Progenitor cell of endocrine pancreas (in vitro differentiated cells): ENCODE measurements around the gene GRIN2A. TPM values are rescaled to one million over a fixed set of nuclear protein-coding genes. Genes with fewer than 3 reads are reported as not detected.

Experiments
- DNase-seq: peaks from one replicate; pipeline ENCODE4 v3.0.0; 2021; ENCODE audit warnings: low spot score; ENCODE audit not compliant: unreplicated experiment
- H3K27ac Mint-ChIP-seq: 2 replicates; pipeline ENCODE4 v1.8.0; 2021; ENCODE audit warnings: mild to moderate bottlenecking, moderate library complexity, mixed read lengths
- H3K27me3 Mint-ChIP-seq: 2 replicates; pipeline ENCODE4 v1.8.0; 2021; ENCODE audit warnings: mixed read lengths
- H3K36me3 Mint-ChIP-seq: 2 replicates; pipeline ENCODE4 v1.8.0; 2022; ENCODE audit warnings: mixed read lengths; ENCODE audit not compliant: insufficient read depth
- H3K4me1 Mint-ChIP-seq: 2 replicates; pipeline ENCODE4 v1.8.0; 2021; ENCODE audit warnings: low read depth, mixed read lengths
- H3K4me3 Mint-ChIP-seq: 2 replicates; pipeline ENCODE4 v1.8.0; 2021; ENCODE audit warnings: low read depth, mild to moderate bottlenecking, moderate library complexity, mixed read lengths
- H3K9me3 Mint-ChIP-seq: 2 replicates; pipeline ENCODE4 v1.8.0; 2021; ENCODE audit warnings: low read depth, mixed read lengths
- CTCF ChIP-seq: fragments of 200-600 bp; sonication (generic); IDR thresholded peaks from one replicate; pipeline ENCODE4 v1.5.0; 2021; ENCODE audit warnings: antibody characterized with exemption, mild to moderate bottlenecking; ENCODE audit not compliant: unreplicated experiment
- total RNA-seq: library from RNA; stranded (reverse); gene quantifications from 2 replicates; pipeline ENCODE4 v1.2.1, GENCODE V29; 2021

The GRIN2A gene
- total RNA-seq, 1 donor from 2014 or later, result 1.7 TPM

DNA sequence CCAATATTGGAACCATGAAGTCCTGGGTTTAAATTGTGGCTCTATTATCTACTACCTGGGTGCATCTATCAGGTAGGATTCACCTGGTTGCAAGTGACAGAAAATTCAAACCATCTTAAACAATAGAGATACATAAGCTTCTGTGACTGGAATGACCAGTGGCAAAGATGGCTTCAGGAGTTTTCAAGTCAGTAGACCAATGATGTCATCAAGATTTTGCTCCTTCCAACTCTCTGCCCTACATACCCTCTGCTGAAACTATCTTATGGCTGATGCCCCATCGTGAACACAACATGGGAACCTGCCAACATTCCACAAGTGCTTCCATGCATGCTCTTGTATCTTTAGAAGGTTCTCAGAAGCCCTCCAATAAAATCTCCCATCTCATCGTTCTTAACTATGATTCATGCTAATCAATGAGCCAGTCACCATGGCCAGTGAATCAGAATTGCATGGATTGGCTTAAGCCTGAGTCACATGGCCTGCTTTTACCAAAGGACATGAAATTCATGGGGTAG lies 180.9 kb downstream of the GRIN2A start:
- H3K27me3 Mint-ChIP-seq, result no peaks in the 10 kb centered on the region
- no peak overlapping the region for H3K4me3 Mint-ChIP-seq
- peaks cover 4% of the 10 kb centered on the region for H3K9me3 Mint-ChIP-seq
- H3K36me3 Mint-ChIP-seq, result no peaks in the 10 kb centered on the region
- DNase-seq, result no peak
- H3K27ac Mint-ChIP-seq, result no peak overlapping the region
- H3K4me1 Mint-ChIP-seq, result no peaks in the 10 kb centered on the region
- TF ChIP-seq CTCF, result no peak

DNA sequence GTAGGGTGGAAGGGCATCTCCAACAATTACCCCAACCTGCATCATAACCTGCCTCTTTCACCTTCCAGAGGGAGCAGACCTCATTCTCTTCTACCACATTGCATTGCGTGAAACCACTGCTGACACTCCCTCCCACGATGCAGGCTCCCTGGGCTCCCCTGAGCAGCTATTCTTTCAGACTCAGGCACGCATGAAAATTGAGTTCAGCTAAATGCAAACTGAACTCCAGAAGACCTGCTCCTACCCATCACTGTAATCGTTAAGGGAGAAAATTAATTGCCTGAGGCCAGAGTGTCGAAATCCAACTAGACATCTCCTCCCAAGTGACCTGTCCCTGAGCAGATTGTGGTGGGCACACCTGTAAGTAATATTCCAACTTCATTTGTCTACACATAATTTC lies 186.0 kb downstream of the GRIN2A start:
- Mint-ChIP-seq H3K27ac (no peak overlapping the region), H3K4me1 (no peaks in the 10 kb centered on the region), H3K9me3 (no peaks in the 10 kb centered on the region), H3K27me3 (peaks cover 3% of the 10 kb centered on the region), H3K36me3 (no peaks in the 10 kb centered on the region), H3K4me3 (no peak overlapping the region)
- TF ChIP-seq CTCF, result no peak
- no peak for DNase-seq

- Mint-ChIP-seq H3K27me3 (peaks cover 3% of the 10 kb centered on the region), H3K36me3 (no peaks in the 10 kb centered on the region)
- no peak for DNase-seq
Observed at GRCh38 chr16:9992441-9992840, 189.8 kb downstream of the GRIN2A start.

DNA sequence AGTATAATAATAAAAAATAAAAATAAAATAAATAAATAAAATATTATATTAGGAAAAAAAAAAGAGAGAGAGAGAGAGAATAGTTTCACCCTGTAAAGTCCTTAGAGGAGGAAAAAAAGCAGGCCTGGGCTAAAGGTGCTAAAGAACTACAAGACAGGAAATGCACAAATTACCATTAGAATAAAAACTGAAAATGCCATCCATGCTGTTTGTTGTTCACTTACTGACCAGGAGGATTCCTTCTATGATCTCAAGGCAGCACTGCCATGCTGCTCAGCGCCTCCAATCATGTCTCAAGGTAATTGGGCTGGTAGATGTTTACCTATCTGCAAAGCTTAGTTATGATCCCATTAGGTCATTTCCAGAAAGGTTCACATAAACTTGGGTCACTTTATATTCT lies 201.2 kb downstream of the GRIN2A start:
- DNase-seq, result no peak
- Mint-ChIP-seq H3K4me3 (no peak overlapping the region), H3K27ac (no peak overlapping the region), H3K4me1 (peaks cover 3% of the 10 kb centered on the region), H3K27me3 (peaks cover 10% of the 10 kb centered on the region), H3K36me3 (no peaks in the 10 kb centered on the region), H3K9me3 (no peaks in the 10 kb centered on the region)
- no peak for TF ChIP-seq CTCF

More at GRCh38 chr16:9992441-9992840, 189.8 kb downstream of the GRIN2A start:
- Mint-ChIP-seq H3K4me1 (no peaks in the 10 kb centered on the region), H3K27ac (no peak overlapping the region), H3K4me3 (no peak overlapping the region), H3K9me3 (peaks cover 13% of the 10 kb centered on the region)
- no peak for TF ChIP-seq CTCF

DNA sequence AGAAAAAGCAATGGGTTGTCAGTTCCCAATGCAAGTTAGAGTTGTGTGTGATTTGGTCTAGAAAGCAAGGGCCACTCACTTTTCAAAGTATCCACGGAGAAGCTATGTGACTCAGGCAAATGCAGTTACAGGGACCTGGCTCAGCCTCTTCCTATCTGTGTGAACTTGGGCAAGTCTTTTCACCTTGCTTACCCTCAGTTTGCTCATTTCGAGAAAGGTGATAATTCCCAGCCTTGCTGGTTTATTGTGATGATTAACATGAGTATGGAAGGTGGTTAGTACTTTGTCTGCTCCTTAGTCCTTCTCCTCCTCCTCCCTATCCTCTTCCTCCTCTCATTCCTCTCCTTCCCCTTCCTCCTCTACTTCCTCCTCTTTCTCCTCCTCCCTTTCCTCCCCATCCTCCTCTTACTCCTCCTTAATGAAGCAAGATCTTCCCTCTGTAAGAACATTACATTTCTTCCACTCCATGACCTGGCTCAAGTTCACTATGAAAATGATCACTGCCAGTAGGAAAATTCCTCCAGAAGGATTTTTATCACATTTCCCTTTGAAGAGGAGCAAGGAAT lies 204.0 kb downstream of the GRIN2A start:
- no peak for DNase-seq
- Mint-ChIP-seq H3K27ac (no peak overlapping the region), H3K4me3 (no peak overlapping the region), H3K9me3 (peaks cover under 1% of the 10 kb centered on the region), H3K27me3 (peaks cover 10% of the 10 kb centered on the region), H3K36me3 (no peaks in the 10 kb centered on the region), H3K4me1 (peaks cover 3% of the 10 kb centered on the region)
- no peak for TF ChIP-seq CTCF
